RWPE1 (cell line): ENCODE data around the gene ADRA2C.

Source experiments
- CTCF ChIA-PET: fragments of 350-600 bp; sonication (Branson Sonifier 250); formaldehyde crosslinking; extraction: SDS; loops from one replicate; lab custom pipeline; 2021; lab: Yijun Ruan, JAX
- POLR2A ChIA-PET: fragments of 400-600 bp; formaldehyde crosslinking; extraction: SDS; loops from one replicate; lab custom pipeline; 2020; ENCODE audit warnings: antibody characterized with exemption; ENCODE audit not compliant: low non-redundant PET; lab: Yijun Ruan, JAX
- DNase-seq: peaks from one replicate; pipeline ENCODE4 v3.0.0; 2012; ENCODE audit warnings: low spot score
- H3K27ac ChIP-seq: fragments of 450-650 bp; 2 replicates; pipeline ENCODE4 v1.5.1; 2017
- CTCF ChIP-seq: fragments of 450-650 bp; conservative IDR thresholded peaks from 2 replicates; pipeline ENCODE4 v1.5.1; 2017; ENCODE audit warnings: low read depth, mild to moderate bottlenecking

ADRA2C gene

GRCh38 chr4:3732076-3733028 lies 33.8 kb upstream of the ADRA2C start:
- no peak for DNase-seq
- H3K27ac ChIP-seq: no peak overlapping the region
- POLR2A ChIA-PET: no interaction called here
- TF ChIP-seq CTCF: no peak
- CTCF ChIA-PET: no interaction called here

GRCh38 chr4:3733195-3733594 lies 33.0 kb upstream of the ADRA2C start:
- CTCF ChIA-PET: no interaction called here

GRCh38 chr4:3735196-3735595 lies 31.0 kb upstream of the ADRA2C start:
- DNase-seq: no peak
- ChIA-PET CTCF (no interaction called here), POLR2A (no interaction called here)
- TF ChIP-seq CTCF: no peak
- H3K27ac ChIP-seq: no peak overlapping the region

More at GRCh38 chr4:3733195-3733594, 33.0 kb upstream of the ADRA2C start:
- H3K27ac ChIP-seq: no peak overlapping the region
- POLR2A ChIA-PET: no interaction called here
- no peak for TF ChIP-seq CTCF
- no peak for DNase-seq

- no peak for DNase-seq
- no peak overlapping the region for H3K27ac ChIP-seq
- CTCF ChIA-PET: no interaction called here
- POLR2A ChIA-PET: no interaction called here
- TF ChIP-seq CTCF: no peak
These were observed 29.9 kb upstream of the ADRA2C start for GRCh38 chr4:3736290-3736689.

- TF ChIP-seq CTCF: no peak
- CTCF ChIA-PET: no interaction called here
- no peak overlapping the region for H3K27ac ChIP-seq
- no peak for DNase-seq
- POLR2A ChIA-PET: no interaction called here
These were observed 29.4 kb upstream of the ADRA2C start for GRCh38 chr4:3736806-3737205.

GRCh38 chr4:3739577-3739976 lies 26.6 kb upstream of the ADRA2C start:
- DNase-seq: no peak
- ChIA-PET CTCF (no interaction called here), POLR2A (no interaction called here)
- H3K27ac ChIP-seq: no peak overlapping the region
- no peak for TF ChIP-seq CTCF
